Activated CD4-positive, alpha-beta T cell treated with anti-CD3 and anti-CD28 coated beads for 36 hours (primary cell): Measurements from ENCODE around the gene CFAP44. TPM values are rescaled to one million over a fixed set of nuclear protein-coding genes. Genes with fewer than 3 reads are reported as not detected.

Experiments used
- ATAC-seq: fragments of 200-7000 bp; cut with Tn5 transposase; one replicate; pipeline ENCODE4 v1.10.0; 2021; ENCODE audit warnings: mild to moderate bottlenecking, moderate library complexity
- CTCF ChIA-PET: fragments of 350-600 bp; sonication (Branson Sonifier 250); formaldehyde crosslinking; loops from one replicate; lab custom pipeline; 2021; ENCODE audit warnings: antibody characterized with exemption; lab: Charles Lee
- POLR2A ChIA-PET: fragments of 350-600 bp; sonication (Branson Sonifier 250); formaldehyde crosslinking; loops from one replicate; lab custom pipeline; 2021; ENCODE audit warnings: antibody characterized with exemption, inconsistent platforms; lab: Charles Lee
- DNase-seq: peaks from one replicate; pipeline ENCODE4 v3.0.0-alpha.2; 2020
- H3K27ac Mint-ChIP-seq: one replicate; pipeline ENCODE4 v1.8.0; 2021; ENCODE audit warnings: mixed read lengths
- H3K27me3 Mint-ChIP-seq: one replicate; pipeline ENCODE4 v1.8.0; 2021; ENCODE audit warnings: mixed read lengths
- H3K36me3 Mint-ChIP-seq: one replicate; pipeline ENCODE4 v1.8.0; 2021; ENCODE audit warnings: low read depth, mixed read lengths
- H3K4me1 Mint-ChIP-seq: one replicate; pipeline ENCODE4 v1.8.0; 2021; ENCODE audit warnings: mixed read lengths
- H3K4me3 Mint-ChIP-seq: one replicate; pipeline ENCODE4 v1.8.0; 2021; ENCODE audit warnings: mild to moderate bottlenecking, moderate library complexity, mixed read lengths
- H3K9me3 Mint-ChIP-seq: one replicate; pipeline ENCODE4 v1.8.0; 2021; ENCODE audit warnings: low read depth, mixed read lengths
- intact Hi-C, 2 experiments: fragments of 100-400 bp; cut with DNase I in 1 of 2; cut with micrococcal nuclease in 1 of 2; formaldehyde crosslinking; loops; one replicate each; pipeline versions ENCODE4 v1.14.2 to v1.15.1; 2022 to 2024; cut with DNase I, micrococcal nuclease
- microRNA-seq: library from miRNA; unstranded; fragments of <30 nt; microRNA quantifications from one replicate; pipeline ENCODE4 v1.2.0, GENCODE V29; 2021; ENCODE audit warnings: borderline replicate concordance
- total RNA-seq, 2 experiments: library from RNA; stranded (reverse); gene quantifications; one replicate each; pipeline ENCODE4 v1.2.3, GENCODE V29; 2021

The CFAP44 gene
- total RNA-seq, 2 experiments from 2014 or later, result 4.3 to 4.6 TPM

DNA sequence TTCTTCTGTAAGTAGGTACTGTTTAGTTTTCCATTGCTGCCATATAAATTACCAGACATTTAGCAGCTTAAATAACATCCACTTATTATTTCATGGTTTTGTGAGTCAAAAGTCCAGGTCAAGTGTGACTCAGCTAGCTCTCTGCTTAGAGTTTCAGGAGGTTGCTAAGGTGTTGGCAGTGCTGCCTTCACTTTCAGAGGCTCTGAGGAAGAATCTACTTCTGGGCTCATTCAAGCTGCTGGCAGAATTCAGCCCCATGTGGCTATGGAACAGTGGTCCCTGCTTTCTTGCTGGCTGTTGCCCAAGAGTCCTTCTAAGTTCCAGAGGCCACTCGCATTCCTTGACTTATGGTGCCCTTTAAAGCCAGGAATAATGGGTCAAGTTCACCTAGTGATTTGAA lies 4.5 kb downstream of the CFAP44 start:
- DNase-seq (peak; percentile 13), ATAC-seq (peak; percentile 83)
- intact Hi-C loops, result no loop called here
- Mint-ChIP-seq H3K27ac (no peak overlapping the region), H3K36me3 (peaks cover 16% of the 10 kb centered on the region), H3K4me3 (no peak overlapping the region), H3K4me1 (peaks cover 4% of the 10 kb centered on the region), H3K9me3 (no peaks in the 10 kb centered on the region), H3K27me3 (no peaks in the 10 kb centered on the region)
- ChIA-PET POLR2A (no interaction called here), CTCF (no interaction called here)

- no peak for DNase-seq
- POLR2A ChIA-PET, result interaction anchor here (0.5 kb wide), 1 partner anchor 253 kb away, joined by 3 read pairs; no protein-coding TSS in a partner anchor
- H3K4me3 Mint-ChIP-seq, result no peak overlapping the region
- H3K27ac Mint-ChIP-seq, result no peak overlapping the region
- CTCF ChIA-PET, result no interaction called here
- peaks cover 39% of the 10 kb centered on the region for H3K36me3 Mint-ChIP-seq
- ATAC-seq, result no peak
- no peaks in the 10 kb centered on the region for H3K27me3 Mint-ChIP-seq
- H3K4me1 Mint-ChIP-seq, result peaks cover 4% of the 10 kb centered on the region
- H3K9me3 Mint-ChIP-seq, result peaks cover 5% of the 10 kb centered on the region
- intact Hi-C loops, result no loop called here
Observed at GRCh38 chr3:113431811-113432210, 9.5 kb downstream of the CFAP44 start.

- ATAC-seq, result no peak
- POLR2A ChIA-PET, result no interaction called here
- H3K9me3 Mint-ChIP-seq, result peaks cover 17% of the 10 kb centered on the region
- CTCF ChIA-PET, result interaction anchor here (1.0 kb wide), 1 partner anchor 149 kb away, joined by 3 read pairs; no protein-coding TSS in a partner anchor
- no peaks in the 10 kb centered on the region for H3K4me1 Mint-ChIP-seq
- no peak overlapping the region for H3K4me3 Mint-ChIP-seq
- no peak overlapping the region for H3K27ac Mint-ChIP-seq
- intact Hi-C loops, result no loop called here
- DNase-seq, result no peak
- peaks cover 64% of the 10 kb centered on the region for H3K36me3 Mint-ChIP-seq
- H3K27me3 Mint-ChIP-seq, result no peaks in the 10 kb centered on the region
Observed at GRCh38 chr3:113428581-113428980, 12.7 kb downstream of the CFAP44 start.

DNA sequence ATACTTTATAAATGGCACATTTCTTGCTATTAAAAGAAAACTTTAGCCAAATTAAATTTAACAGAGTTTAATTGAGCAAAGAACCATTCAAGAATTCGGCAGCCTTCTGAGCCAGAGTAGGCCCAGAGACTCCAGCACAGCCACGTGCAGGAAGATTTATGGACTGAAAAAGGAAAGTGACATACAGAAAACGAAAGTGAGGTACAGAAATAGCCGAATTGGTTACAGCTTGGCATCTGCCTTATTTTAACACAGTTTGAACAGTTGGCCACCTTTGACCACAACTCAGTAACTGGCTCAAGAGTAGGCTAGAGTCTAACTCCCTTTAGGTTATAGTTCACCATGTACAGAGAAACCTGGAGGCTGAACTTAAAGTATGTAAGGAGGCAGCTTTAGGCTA lies 17.6 kb downstream of the CFAP44 start:
- intact Hi-C loops, result no loop called here
- POLR2A ChIA-PET, result no interaction called here
- H3K4me1 Mint-ChIP-seq, result no peaks in the 10 kb centered on the region
- DNase-seq, result no peak
- no peak for ATAC-seq
- H3K36me3 Mint-ChIP-seq, result peaks cover 59% of the 10 kb centered on the region
- H3K4me3 Mint-ChIP-seq, result no peak overlapping the region
- no peaks in the 10 kb centered on the region for H3K27me3 Mint-ChIP-seq
- H3K27ac Mint-ChIP-seq, result no peak overlapping the region
- H3K9me3 Mint-ChIP-seq, result peaks cover 17% of the 10 kb centered on the region
- CTCF ChIA-PET, result no interaction called here

DNA sequence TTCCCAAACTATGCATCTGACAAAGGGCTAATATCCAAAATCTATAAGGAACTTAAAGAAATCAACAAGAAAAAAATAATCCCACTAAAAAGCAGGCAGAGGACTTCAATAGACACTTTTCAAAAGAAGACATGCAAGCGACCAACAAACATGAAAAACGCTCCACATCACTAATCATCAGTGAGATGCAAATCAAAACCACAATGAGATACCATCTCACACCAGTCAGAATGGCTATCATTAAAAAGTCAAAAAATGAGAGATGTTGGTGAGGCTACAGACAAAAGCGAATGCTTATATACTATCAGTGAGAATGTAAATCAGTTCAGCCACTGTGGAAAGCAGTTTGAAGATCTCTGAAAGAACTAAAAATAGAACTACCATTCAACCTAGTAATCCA lies 20.2 kb downstream of the CFAP44 start:
- peaks cover 48% of the 10 kb centered on the region for H3K36me3 Mint-ChIP-seq
- H3K27ac Mint-ChIP-seq, result no peak overlapping the region
- POLR2A ChIA-PET, result no interaction called here
- ATAC-seq (no peak), DNase-seq (no peak)
- peaks cover 10% of the 10 kb centered on the region for H3K9me3 Mint-ChIP-seq
- CTCF ChIA-PET, result no interaction called here
- no peaks in the 10 kb centered on the region for H3K4me1 Mint-ChIP-seq
- intact Hi-C loops, result no loop called here
- no peaks in the 10 kb centered on the region for H3K27me3 Mint-ChIP-seq
- H3K4me3 Mint-ChIP-seq, result no peak overlapping the region

DNA sequence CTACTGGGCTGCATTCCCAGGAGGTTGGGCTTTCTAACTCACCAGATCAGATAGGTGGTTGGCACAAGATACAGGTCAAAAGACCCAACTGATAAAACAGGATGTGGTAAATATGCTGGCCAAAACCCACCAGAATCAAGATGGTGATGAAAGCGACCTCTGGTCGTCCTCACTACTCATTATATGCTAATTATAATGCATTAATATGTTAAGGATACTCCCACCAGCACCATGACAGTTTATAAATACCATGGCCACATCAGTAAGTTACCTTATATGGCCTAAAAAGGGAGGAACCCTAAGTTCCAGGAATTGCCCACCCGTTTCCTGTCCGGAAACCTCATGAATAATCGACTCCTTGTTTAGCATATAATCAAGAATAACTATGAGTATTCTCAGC lies 31.6 kb downstream of the CFAP44 start:
- peaks cover 6% of the 10 kb centered on the region for H3K36me3 Mint-ChIP-seq
- DNase-seq (no peak), ATAC-seq (no peak)
- peaks cover 24% of the 10 kb centered on the region for H3K9me3 Mint-ChIP-seq
- peaks cover 5% of the 10 kb centered on the region for H3K4me1 Mint-ChIP-seq
- H3K27ac Mint-ChIP-seq, result no peak overlapping the region
- no peak overlapping the region for H3K4me3 Mint-ChIP-seq
- intact Hi-C loops, result no loop called here
- POLR2A ChIA-PET, result no interaction called here
- CTCF ChIA-PET, result no interaction called here
- no peaks in the 10 kb centered on the region for H3K27me3 Mint-ChIP-seq

DNA sequence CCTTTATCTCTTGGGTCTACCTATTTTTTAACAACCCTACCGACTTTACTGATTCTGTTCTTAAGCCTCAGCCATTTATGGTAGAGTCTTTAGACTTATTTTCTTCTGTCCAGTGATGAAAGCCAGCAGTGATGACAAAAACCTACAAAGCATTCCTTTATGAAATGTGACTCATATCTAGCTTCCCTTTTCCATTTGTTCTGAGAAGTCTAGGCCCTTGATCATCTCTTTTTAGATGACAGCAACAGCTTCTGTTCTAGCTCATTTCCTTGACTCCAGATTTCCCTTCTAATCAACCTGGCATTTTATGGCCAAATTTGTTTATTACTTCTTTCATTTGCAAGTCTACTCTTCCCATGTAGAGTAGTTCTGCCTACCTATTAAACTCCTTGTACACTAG lies 36.1 kb downstream of the CFAP44 start:
- no peak for ATAC-seq

DNA sequence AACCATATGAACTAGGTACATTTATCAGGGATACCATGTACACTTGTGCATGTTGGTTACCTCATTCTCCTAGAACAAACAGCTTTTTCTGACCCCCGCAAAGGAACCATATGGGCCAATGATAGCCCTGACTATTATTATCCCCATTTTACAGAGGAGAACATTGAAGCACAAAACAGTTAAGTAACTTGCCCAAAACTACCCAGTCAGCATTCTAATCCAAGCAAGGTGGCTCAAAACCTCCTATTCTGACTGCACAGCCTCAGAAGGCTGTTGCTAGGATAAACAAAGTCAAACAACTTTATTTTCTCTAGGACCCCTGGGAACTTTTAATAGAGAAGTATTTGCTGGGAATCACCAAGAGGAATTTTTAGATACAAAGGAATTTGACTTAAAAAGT lies 36.7 kb downstream of the CFAP44 start:
- H3K4me1 Mint-ChIP-seq, result peaks cover 5% of the 10 kb centered on the region
- no peak for ATAC-seq
- no peak for DNase-seq
- CTCF ChIA-PET, result no interaction called here
- peaks cover 17% of the 10 kb centered on the region for H3K36me3 Mint-ChIP-seq
- no peaks in the 10 kb centered on the region for H3K9me3 Mint-ChIP-seq
- no peaks in the 10 kb centered on the region for H3K27me3 Mint-ChIP-seq
- H3K27ac Mint-ChIP-seq, result no peak overlapping the region
- POLR2A ChIA-PET, result no interaction called here
- intact Hi-C loops, result no loop called here
- H3K4me3 Mint-ChIP-seq, result no peak overlapping the region

More for the DNA sequence above, 36.1 kb downstream of the CFAP44 start:
- no peak overlapping the region for H3K4me3 Mint-ChIP-seq
- intact Hi-C loops, result no loop called here
- no peaks in the 10 kb centered on the region for H3K9me3 Mint-ChIP-seq
- ChIA-PET CTCF (no interaction called here), POLR2A (no interaction called here)
- no peak for DNase-seq
- peaks cover 16% of the 10 kb centered on the region for H3K36me3 Mint-ChIP-seq
- no peak overlapping the region for H3K27ac Mint-ChIP-seq
- no peaks in the 10 kb centered on the region for H3K27me3 Mint-ChIP-seq
- peaks cover 5% of the 10 kb centered on the region for H3K4me1 Mint-ChIP-seq

Small RNA genes within 50 kb of the gene (microRNA-seq; reads per million reads assigned to microRNA genes)
- not detected for gene MIR8076

Other genes starting within 250 kb of the CFAP44 start
- under 1 TPM; 0.40 to 0.43 TPM for gene BOC, start 229.9 kb downstream of the CFAP44 start, total RNA-seq
- gene SPICE1, start 73.7 kb upstream of the CFAP44 start, total RNA-seq, result 10 to 100 TPM; 31.9 to 32.8 TPM
- gene SIDT1, start 91.1 kb upstream of the CFAP44 start, total RNA-seq, result 10 to 100 TPM; 19.0 to 19.7 TPM